ENCODE measurements around the gene GNMT.

Gene GNMT

GRCh38 chr6:42970871-42971612, 10.5 kb downstream of the GNMT start:
- TF ChIP-seq CTCF (IDR thresholded peaks at IDR 0.05) = no peak

GRCh38 chr6:42971746-42972327, 11.3 kb downstream of the GNMT start:
- no peak for TF ChIP-seq CTCF (IDR thresholded peaks at IDR 0.05)

GRCh38 chr6:42973926-42974325, 13.4 kb downstream of the GNMT start:
- no peak for TF ChIP-seq CTCF (IDR thresholded peaks at IDR 0.05)

GRCh38 chr6:42974919-42975505, 14.5 kb downstream of the GNMT start:
- TF ChIP-seq CTCF (IDR thresholded peaks at IDR 0.05) = no peak

- TF ChIP-seq CTCF (IDR thresholded peaks at IDR 0.05) = no peak
Observed at GRCh38 chr6:42978487-42978838, 17.9 kb downstream of the GNMT start.

- TF ChIP-seq CTCF (IDR thresholded peaks at IDR 0.05) = no peak
Observed at GRCh38 chr6:42978839-42979522, 18.4 kb downstream of the GNMT start, which contains the start of gene PEX6. Gene PEX6 (minus strand): TSS chr6:42979181. CDS start chr6:42979150, 31 bp downstream.

GRCh38 chr6:42979523-42980177, 19.1 kb downstream of the GNMT start:
- no peak for TF ChIP-seq CTCF (IDR thresholded peaks at IDR 0.05)
